Fibroblast of skin of left quadriceps (primary cell): Measurements from ENCODE around the gene RYR1.
"Not testable (repeated sequence)": the region's sequence is repeated elsewhere in the genome, so short reads cannot be mapped to it uniquely, and the experiment has no call there.

ENCODE experiments used
- DNase-seq, 2 experiments: peaks; one replicate each; pipeline ENCODE4 v3.0.0-alpha.2; 2013; ENCODE audit warnings: low read depth in 2 of 2

Gene RYR1

GRCh38 chr19:38616265-38616664 is 182.8 kb downstream of the RYR1 start:
- DNase-seq, result no peak

- no peak for DNase-seq
Observed at GRCh38 chr19:38617283-38617763, 183.8 kb downstream of the RYR1 start.

- DNase-seq, result no peak
Observed at GRCh38 chr19:38617764-38618589, 184.5 kb downstream of the RYR1 start, which contains the start of gene MAP4K1. Gene MAP4K1 (minus strand): TSS chr19:38617953. CDS start chr19:38617895, 58 bp downstream.

GRCh38 chr19:38618590-38619360 is 185.3 kb downstream of the RYR1 start, which contains the start of gene EIF3K:
Gene EIF3K (plus strand): TSS chr19:38619188. CDS start chr19:38619269, 81 bp downstream.
- peak; percentile 97 for DNase-seq

- DNase-seq, result no peak
Observed at GRCh38 chr19:38619361-38620174, 186.1 kb downstream of the RYR1 start.

GRCh38 chr19:38624822-38625221 is 191.3 kb downstream of the RYR1 start:
- no peak for DNase-seq

GRCh38 chr19:38626401-38626800 is 192.9 kb downstream of the RYR1 start:
- DNase-seq, result no peak

GRCh38 chr19:38629568-38629967 is 196.1 kb downstream of the RYR1 start:
- DNase-seq, result no peak

GRCh38 chr19:38631301-38631700 is 197.8 kb downstream of the RYR1 start:
- DNase-seq, result not testable (repeated sequence)

GRCh38 chr19:38631811-38632475 is 198.5 kb downstream of the RYR1 start:
- not testable (repeated sequence) for DNase-seq

- no peak for DNase-seq
Observed at GRCh38 chr19:38632476-38633213, 199.2 kb downstream of the RYR1 start.

GRCh38 chr19:38634757-38635482 is 201.4 kb downstream of the RYR1 start:
- DNase-seq, result no peak

GRCh38 chr19:38635483-38636399 is 202.2 kb downstream of the RYR1 start:
- no peak for DNase-seq
